NCI-H1694 (cell line): ENCODE measurements around the gene CYP2R1.
A peak's percentile ranks its signal among the peaks of the same experiment; 100 is the strongest.
"Not testable (repeated sequence)": the region's sequence is repeated elsewhere in the genome, so short reads cannot be mapped to it uniquely, and the experiment has no call there.

Experiments
- DNase-seq: peaks from one replicate; lab custom pipeline; 2025; lab: John Stamatoyannopoulos, UW

The CYP2R1 gene

DNA sequence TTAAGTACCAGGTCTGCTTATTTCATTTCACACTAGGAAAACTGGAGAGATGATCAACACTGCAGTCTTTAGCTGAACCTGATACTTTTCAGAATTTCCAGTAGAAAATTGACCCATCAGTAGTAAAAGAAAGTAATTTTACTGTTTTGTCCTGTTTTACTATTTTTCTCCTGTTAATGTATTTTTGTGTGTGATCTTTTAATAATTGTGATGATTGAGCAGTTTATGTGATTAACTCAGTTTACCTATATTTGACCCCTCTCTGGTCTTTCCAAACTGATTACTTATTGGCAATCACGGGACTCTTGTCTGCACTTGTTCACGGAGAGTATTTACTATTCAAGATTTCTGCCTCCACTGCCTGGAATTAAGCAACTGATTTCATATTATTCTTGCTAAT, 546 bp upstream of the CYP2R1 start:
- no peak for DNase-seq

DNA sequence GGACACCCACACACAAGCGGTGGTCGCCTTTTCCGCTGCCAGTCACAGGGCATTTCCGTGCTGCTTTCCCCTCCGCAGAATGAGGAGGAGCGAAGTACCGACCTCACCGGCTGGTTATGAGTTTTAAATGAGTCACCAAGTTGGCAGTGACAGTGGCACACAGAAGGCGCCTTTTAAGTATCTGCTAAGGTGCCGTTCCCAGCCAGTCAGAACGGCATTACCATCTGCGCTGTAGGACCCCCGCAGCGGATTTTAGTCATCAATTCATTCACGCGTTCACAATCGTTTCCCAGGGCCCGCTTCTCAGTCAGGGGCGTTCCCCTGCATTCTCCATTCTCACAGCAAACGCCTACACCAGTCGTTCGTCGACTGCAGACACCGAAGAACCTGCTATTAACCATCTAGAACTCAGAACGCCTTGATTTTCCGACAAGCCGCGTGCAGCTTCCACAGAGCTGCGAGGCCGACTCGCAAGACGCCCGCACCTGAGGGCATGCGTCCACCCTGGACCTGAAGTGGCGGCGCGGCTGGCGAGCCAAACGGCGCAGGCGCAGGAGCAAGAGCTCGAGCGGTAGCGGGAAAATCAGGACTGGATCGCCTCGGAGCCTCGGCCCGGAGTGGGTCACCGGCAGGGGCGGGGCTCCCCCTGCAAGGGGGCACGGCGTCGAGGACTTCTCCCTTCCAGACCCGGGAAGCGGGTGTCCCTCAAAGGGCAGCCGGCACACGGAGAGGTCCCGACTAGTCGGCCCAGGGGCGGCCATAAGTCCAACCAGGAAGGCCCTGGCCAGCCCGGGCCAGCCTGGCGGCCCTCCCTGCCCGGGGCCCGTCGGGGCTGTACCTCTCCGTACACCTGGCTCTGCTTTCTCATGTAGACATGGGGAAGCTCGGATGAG, 642 bp downstream of the CYP2R1 start:
- DNase-seq: peak; percentile 70

DNA sequence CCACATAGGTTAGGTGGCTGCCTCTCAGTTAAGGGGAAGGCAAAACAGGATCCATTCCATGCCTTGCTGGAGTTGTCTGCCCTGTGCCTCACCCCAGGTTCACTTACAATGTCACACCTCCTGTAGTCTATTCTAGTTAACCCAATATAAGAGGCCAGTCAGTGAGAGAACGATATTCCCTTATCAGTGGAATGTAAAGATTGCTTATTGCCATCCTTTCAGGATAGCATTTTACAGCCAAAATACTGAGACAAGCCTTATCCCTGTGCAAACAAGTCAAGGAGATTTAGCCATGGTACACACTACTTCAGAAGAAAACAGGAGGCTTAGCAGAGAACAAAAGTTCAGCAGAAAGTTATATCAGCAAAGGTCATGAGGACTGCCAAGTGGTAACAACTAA, 5.5 kb downstream of the CYP2R1 start:
- no peak for DNase-seq

DNA sequence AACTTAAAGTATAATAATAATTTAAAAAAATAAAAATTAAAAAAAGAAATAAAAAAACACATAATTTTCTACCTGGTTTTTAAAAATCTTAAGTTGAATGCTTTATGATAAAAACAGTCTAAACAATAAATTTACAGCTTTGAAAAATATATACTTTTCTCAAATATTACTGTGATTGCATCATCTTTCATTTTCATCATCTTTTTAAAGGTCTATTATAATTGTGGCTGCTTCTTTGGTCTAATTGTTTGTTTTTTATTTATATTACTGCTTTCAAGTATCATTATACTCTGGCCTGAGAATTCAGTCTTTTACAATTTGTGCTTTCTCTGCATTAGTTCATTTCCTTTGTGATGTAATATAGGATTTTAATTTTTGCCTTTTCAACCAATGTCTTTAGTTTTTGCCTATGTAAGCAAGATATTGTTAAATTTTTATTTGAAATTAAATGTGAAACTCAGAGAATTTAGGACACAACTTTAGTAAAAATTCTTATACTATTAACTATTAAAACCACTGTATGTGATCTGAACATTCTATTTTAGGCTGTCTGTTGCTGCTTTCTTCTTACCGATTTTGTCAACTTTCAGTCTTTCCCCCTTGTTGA, 7.3 kb downstream of the CYP2R1 start:
- no peak for DNase-seq

DNA sequence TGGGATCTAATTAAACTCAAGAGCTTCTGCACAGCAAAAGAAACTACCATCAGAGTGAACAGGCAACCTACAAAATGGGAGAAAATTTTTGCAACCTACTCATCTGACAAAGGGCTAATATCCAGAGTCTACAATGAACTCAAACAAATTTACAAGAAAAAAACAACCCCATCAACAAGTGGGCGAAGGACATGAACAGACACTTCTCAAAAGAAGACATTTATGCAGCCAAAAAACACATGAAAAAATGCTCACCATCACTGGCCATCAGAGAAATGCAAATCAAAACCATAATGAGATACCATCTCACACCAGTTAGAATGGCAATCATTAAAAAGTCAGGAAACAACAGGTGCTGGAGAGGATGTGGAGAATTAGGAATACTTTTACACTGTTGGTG, 8.3 kb downstream of the CYP2R1 start:
- DNase-seq: not testable (repeated sequence)

DNA sequence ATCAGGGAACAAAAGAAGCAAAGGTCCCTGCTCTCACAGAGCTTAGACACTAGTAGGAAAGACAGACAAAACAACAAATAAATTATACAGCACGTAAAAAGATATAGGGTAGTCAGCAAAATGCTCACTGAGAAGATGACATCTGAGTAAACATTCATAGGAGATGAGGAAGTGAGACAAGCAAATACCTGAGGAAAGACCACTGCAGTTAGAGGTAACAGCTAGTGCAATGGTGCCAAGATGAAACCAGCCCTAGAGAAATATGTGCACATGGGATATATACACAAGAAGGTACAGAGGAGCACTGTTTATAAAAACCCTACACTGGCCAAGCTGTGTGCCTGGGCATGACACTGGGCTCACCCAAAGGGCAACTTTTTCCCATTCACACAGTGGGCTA, 9.8 kb downstream of the CYP2R1 start:
- DNase-seq: no peak

DNA sequence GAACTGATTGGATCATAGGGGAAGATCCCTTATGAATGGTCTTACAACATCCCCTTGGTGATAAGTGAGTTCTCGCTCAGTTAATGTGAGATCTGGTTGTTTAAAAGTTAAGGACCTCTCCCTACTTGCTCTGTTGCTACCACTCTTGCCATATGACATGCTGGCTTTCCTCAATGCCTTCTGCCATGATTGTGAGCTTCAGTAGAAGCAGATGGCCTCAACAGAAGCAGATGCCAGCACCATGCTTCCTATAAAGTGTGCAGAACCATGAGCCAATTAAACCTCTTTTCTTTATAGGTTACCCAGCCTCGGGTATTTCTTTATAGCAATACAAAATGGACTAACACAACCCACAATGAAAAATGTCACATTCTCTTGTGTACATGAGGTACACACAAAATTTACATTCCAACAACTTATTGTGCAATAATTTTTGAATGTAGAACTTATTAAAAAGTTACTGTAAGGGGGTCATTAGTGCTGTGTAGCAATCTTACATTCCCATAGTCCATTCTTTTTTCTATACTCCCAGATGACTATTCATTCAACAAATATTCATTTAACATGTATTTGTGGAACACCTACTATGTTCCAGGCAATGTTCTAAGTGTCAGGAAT, 10.3 kb downstream of the CYP2R1 start:
- peak; percentile 14 for DNase-seq

DNA sequence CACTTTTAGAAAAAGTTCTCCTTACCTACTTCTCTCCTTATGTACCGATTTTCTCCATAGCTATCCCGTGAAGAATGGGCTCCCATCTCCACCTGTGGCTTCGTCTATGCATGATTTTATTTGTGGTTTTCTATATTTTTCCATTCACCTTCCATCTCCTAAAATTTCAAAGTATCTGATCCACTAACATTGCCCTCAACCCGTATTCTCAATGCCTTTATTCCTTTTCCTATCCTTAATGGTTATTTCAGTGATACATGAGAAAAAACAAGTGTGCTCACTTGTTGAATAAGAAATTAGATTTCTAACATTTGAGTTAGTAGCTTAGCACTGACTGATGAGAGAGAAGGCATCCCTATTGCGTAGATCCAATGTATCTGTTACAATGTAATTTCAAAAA, 16.9 kb downstream of the CYP2R1 start:
- DNase-seq: no peak

DNA sequence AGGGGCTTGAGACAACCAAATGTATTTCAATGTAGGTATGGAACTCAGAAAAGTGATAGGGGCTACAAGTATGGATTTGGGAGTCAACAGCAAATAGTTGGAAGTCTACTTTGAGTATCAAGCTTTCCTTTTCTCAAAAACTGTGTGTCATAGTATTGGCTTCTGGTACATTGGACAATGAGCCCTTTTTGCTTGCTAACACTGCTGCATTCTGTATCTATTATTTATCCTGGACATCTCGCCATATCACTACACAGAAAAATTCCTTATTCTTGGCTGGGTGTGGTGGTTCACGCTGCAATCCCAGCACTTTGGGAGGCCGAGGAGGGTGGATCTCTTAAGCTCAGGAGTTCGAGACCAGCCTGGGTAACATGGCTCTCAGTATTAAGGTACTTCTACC, 18.4 kb downstream of the CYP2R1 start:
- DNase-seq: no peak

DNA sequence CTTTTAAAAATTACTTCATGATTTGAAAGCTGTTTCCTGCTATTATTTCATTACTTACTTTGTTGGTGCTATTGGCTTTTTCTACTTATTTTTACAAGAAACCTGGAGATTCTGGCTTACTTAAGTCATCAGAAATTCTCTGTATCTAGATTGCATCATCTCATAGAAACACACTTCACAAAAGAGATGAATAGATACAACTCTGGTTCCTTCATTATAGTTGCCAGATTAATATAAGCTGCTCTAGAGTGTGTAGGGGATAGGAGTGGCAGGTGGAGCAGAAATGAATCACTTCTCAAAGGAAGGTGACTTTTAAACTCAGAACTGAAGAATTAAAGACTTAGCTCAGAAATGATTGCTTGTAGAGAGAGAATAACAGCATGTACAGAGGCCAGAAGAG, 20.0 kb downstream of the CYP2R1 start:
- DNase-seq: no peak

DNA sequence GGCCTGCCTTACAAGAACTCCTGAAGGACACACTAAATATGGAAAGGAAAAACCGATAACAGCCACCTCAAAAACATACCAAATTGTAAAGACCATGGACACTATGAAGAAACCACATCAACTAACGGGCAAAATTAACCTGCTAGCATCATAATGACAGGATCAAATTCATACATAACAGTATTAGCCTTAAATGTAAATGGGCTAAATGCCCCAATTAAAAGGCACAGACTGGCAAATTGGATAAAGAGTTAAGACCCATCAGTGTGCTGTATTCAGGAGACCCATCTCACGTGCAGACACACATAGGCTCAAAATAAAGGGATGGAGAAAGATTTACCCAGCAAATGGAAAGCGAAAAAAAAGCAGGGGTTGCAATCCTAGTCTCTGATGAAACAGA, 28.3 kb downstream of the CYP2R1 start:
- not testable (repeated sequence) for DNase-seq

DNA sequence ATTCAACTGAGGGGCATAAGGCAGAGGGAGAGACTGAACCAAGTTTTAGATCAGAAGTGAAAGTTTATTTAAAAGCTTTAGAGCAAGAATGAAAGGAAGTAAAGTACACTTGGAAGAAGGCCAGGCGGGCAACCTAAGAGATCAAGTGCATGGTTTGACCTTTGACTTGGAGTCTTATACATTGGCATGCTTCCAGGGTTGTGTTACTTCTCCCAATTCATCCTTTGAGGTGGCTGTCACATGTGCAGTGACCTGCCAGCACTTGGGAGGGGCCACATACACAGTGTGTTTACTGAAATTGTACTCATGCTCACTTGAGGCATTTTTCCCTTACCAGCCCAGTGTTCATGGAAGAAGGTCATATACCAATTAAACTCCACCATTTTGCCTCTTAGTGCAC, 30.4 kb downstream of the CYP2R1 start:
- DNase-seq: no peak

DNA sequence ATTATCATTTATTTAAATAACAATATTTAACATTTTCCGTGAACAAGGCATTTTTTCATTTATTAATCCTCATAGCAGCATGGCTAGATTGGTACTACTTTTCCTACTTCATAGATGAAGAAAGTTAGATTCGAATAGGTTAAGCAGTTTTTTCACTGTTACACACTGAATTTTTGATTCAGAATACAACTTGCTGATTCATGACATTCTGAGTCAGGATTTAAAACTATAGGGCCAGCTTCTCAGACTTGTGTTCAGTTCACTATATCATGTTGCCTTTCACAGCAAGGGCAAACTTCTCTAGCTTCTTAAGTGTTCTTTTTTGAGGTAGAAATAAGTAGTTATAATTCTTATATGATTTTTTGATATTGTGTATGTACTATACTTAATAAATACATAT, 31.5 kb downstream of the CYP2R1 start:
- no peak for DNase-seq

DNA sequence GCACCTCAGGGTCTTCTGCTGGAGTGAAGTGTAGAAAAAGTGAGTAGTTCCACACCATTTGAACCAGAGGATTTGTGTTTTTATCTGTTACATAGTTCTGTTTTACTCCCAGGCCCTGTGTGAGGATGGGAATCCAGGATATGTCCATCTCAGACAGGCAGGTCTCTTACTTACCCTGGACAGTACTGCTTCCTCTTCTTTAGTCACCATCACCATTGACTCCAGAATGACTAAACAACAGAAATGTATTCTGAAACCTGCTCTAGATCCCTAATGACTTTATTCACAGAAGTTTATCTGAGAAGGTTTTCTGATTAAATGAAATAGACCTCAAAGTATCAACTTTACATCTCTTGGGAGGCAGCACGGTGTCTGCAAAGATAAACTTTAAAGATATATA, 33.6 kb downstream of the CYP2R1 start:
- no peak for DNase-seq

DNA sequence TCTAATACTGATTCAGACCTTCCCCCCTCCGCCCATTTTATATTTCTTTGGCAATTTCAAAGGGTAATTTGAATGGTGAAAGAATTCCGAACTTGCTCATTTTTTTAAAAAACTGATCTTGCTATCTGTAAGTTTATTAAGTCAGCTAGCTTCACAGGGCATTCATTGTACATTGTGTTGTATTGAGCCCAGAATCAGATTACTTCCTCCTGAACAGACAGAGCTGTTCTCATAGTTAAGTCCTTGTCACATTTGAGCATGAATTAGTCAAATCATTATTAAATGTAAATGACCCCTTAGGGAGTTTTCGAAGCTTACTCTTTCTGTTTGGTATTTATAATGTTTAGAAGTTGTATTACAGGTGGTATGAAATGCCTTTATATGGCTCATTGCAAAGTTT, 34.4 kb downstream of the CYP2R1 start:
- DNase-seq: no peak

DNA sequence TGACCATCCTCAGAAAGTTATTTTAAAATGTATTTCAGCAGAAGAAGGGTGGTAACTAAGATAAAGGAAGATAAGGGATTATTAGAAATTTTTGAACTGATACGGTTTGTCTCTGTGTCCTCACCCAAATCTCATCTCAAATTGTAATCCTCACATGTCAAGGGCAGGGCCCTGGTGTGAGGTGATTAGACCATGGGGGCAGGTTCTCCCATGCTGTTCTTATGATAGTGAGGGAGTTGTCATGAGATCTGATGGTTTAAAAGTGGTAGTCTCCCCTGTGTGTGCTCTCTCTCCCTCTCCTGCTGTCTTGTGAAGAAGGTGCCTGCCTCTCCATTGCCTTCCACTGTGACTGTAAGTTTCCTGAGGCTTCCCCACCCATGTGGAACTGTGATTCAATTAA, 36.1 kb downstream of the CYP2R1 start:
- no peak for DNase-seq

DNA sequence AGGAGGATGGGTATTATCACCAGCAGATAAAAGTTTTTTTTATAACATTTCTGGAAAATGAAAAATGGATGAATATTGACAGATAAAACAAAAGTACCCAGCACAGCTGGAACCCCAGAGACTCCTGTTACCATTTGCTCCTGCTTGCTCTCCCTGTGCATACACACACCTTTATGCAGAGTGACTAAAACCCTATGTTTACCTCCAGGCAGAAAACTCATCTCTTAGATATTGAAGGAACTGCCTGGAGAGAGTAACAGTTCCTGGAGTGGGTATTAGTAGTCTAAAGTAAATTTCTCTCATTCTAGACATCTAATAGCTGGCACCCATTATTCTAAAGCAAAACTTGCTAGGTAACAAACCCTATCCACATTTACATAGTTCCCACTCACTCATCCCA, 38.0 kb downstream of the CYP2R1 start:
- DNase-seq: no peak

DNA sequence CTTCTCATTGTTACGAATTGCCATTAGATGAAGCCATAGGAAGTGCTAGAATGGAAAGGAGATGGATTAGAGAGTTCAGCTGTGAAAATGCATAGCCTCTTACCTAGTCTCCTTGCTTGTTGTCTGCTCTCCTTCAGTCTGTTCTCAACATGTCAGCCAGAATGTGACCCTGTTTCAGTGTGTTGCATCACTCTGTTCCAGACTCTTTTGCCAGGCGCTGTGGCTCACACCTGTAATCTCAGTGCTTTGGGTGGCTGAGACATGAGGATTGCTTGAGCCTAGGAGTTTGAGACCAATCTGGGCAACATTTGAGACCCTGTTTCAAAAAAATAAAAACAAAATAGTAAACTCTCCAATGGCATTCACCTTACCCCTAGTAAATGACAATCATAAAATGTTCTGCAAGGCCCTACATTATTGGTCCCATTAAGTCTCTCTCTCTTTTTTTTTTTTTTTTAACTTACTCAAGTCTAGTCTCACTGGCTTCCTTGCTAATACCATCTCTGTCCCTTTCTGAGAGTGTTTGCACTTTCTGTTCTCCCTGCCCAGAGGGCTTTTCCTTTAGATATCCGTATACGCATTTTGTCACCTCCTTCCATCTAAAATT, 39.4 kb downstream of the CYP2R1 start:
- no peak for DNase-seq

DNA sequence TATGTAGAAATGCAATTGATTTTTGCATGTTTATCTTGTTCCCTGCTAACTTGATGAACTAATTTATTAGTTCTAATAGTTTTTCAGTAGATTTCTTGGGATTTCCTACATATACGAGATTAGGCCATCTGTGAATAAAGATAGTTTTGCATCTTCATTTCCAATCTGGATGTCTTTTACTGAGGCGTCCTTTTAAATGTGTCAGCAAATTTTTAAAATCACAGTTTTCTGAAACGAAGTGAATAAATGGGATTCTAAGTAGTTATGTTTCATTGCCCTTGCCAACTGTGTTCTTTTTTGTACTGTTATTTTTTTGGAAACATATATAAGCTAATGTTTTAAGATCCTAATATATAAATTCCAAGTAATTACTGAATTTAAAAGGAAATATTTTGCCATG, 50.0 kb downstream of the CYP2R1 start:
- DNase-seq: no peak

DNA sequence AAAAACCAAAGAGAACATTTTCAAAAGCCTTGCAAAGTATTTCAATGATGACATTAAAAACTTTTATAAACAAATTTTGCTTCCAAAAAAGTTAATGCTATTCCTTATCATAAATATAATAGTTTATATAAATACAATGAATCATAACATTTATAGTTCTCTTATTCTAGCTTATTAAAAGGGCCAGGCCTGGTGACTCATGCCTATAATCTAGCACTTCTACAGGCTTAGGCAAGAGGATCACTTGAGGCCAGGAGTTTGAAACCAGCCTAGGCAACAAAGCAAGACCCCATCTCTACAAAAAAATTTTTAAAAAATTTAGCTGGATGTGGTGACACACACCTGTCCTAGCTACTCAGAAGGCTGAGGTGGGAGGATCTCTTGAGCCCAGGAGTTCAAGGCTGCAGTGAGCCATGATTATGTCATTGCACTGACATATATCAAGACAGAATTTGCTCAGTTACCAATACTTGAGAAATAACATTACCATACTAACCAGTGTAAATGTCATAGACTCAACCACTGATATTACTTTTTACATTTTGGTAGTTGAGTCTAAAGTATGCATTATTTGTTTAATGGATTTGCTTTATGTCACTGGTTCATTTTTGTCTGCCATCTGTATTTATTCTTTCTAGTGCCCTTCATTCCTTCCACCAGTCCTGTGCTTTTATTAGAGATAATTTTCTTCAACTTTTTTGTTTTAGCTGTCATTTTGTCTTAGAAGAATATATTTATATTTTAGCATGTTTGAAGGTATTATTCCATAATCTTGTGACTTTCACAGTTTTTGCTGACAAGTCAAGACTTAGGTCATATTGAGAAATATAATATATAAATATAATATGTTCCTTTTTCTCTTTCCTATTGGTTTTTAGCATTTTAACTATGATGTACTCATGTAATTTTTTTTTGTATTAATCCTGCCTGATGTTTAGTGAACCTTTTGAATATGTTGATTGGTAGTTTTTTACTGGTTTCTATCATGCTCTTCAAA, 56.2 kb downstream of the CYP2R1 start:
- no peak for DNase-seq
